NCI-H1694 treated with DMSO at 0.1 percent for 48 hours (cell line): ENCODE data around the gene HEATR5A.
"Not testable (repeated sequence)": the region's sequence is repeated elsewhere in the genome, so short reads cannot be mapped to it uniquely, and the experiment has no call there.

ENCODE experiments used
- DNase-seq: peaks from one replicate; lab custom pipeline; 2025; lab: John Stamatoyannopoulos, UW

Gene HEATR5A

GRCh38 chr14:31280871-31281220 is 139.5 kb downstream of the HEATR5A start:
- DNase-seq = no peak

- DNase-seq = no peak
Measured at GRCh38 chr14:31280132-31280870, 140.0 kb downstream of the HEATR5A start.

GRCh38 chr14:31278883-31279282 is 141.5 kb downstream of the HEATR5A start:
- no peak for DNase-seq

- DNase-seq = no peak
Measured at GRCh38 chr14:31277085-31277484, 143.3 kb downstream of the HEATR5A start.

- DNase-seq = not testable (repeated sequence)
Measured at GRCh38 chr14:31276417-31276816, 143.9 kb downstream of the HEATR5A start.

- no peak for DNase-seq
Measured at GRCh38 chr14:31275731-31276130, 144.6 kb downstream of the HEATR5A start.

- no peak for DNase-seq
Measured at GRCh38 chr14:31271648-31272047, 148.7 kb downstream of the HEATR5A start.

GRCh38 chr14:31270196-31270772 is 150.1 kb downstream of the HEATR5A start:
- no peak for DNase-seq

GRCh38 chr14:31269634-31270195 is 150.6 kb downstream of the HEATR5A start:
- no peak for DNase-seq

GRCh38 chr14:31268216-31268615 is 152.1 kb downstream of the HEATR5A start:
- DNase-seq = no peak

GRCh38 chr14:31266437-31267331 is 153.7 kb downstream of the HEATR5A start:
- no peak for DNase-seq

GRCh38 chr14:31265701-31266398 is 154.5 kb downstream of the HEATR5A start:
- DNase-seq = no peak

- no peak for DNase-seq
Measured at GRCh38 chr14:31263485-31264133, 156.7 kb downstream of the HEATR5A start.

- peak; percentile 33 for DNase-seq
Measured at GRCh38 chr14:31261859-31262731, 158.3 kb downstream of the HEATR5A start.

GRCh38 chr14:31261523-31261858 is 158.9 kb downstream of the HEATR5A start:
- DNase-seq = no peak

GRCh38 chr14:31259040-31259435 is 161.3 kb downstream of the HEATR5A start:
- DNase-seq = not testable (repeated sequence)

GRCh38 chr14:31258427-31259039 is 161.8 kb downstream of the HEATR5A start:
- DNase-seq = no peak

GRCh38 chr14:31257554-31258426 is 162.6 kb downstream of the HEATR5A start:
- DNase-seq = not testable (repeated sequence)

- no peak for DNase-seq
Measured at GRCh38 chr14:31257244-31257553, 163.2 kb downstream of the HEATR5A start.
